Measurements from ENCODE around the gene UTP3.
"Not testable (repeated sequence)": the region's sequence is repeated elsewhere in the genome, so short reads cannot be mapped to it uniquely, and the experiment has no call there.

The UTP3 gene

GRCh38 chr4:70718811-70719604 lies 30.7 kb downstream of the UTP3 start:
- no peak for DNase-seq (ENCODE audit: low read depth)

- peak; percentile 81 for DNase-seq (ENCODE audit: low read depth)
These were observed 33.4 kb downstream of the UTP3 start, which contains the start of gene RUFY3 for GRCh38 chr4:70721747-70722146. Gene RUFY3 (plus strand): TSS chr4:70721964. CDS start chr4:70722574, 610 bp downstream.

GRCh38 chr4:70722199-70722791 lies 34.0 kb downstream of the UTP3 start:
- DNase-seq (ENCODE audit: low read depth), result no peak

- DNase-seq (ENCODE audit: low read depth), result no peak
These were observed 36.1 kb downstream of the UTP3 start for GRCh38 chr4:70724463-70724862.

- no peak for DNase-seq (ENCODE audit: low read depth)
These were observed 37.3 kb downstream of the UTP3 start for GRCh38 chr4:70725633-70726032.

- not testable (repeated sequence) for DNase-seq (ENCODE audit: low read depth)
These were observed 38.2 kb downstream of the UTP3 start for GRCh38 chr4:70726515-70726914.

GRCh38 chr4:70728091-70728490 lies 39.8 kb downstream of the UTP3 start:
- DNase-seq (ENCODE audit: low read depth), result no peak

GRCh38 chr4:70732878-70733277 lies 44.5 kb downstream of the UTP3 start:
- DNase-seq (ENCODE audit: low read depth), result not testable (repeated sequence)

GRCh38 chr4:70734168-70734954 lies 46.0 kb downstream of the UTP3 start:
- DNase-seq (ENCODE audit: low read depth), result no peak

- no peak for DNase-seq (ENCODE audit: low read depth)
These were observed 46.6 kb downstream of the UTP3 start for GRCh38 chr4:70734971-70735370.

- not testable (repeated sequence) for DNase-seq (ENCODE audit: low read depth)
These were observed 47.6 kb downstream of the UTP3 start for GRCh38 chr4:70735915-70736314.

GRCh38 chr4:70737006-70737405 lies 48.7 kb downstream of the UTP3 start:
- DNase-seq (ENCODE audit: low read depth), result no peak

- DNase-seq (ENCODE audit: low read depth), result no peak
These were observed 49.1 kb downstream of the UTP3 start for GRCh38 chr4:70737409-70737808.

- DNase-seq (ENCODE audit: low read depth), result no peak
These were observed 51.4 kb downstream of the UTP3 start for GRCh38 chr4:70739496-70740337.

Measured in non-pigmented ciliary epithelial cell (primary cell).